Muscle layer of duodenum (tissue), 2 donors: ENCODE measurements around the gene BIRC6.

Experiments used
- H3K27ac ChIP-seq: one replicate; pipeline ENCODE4 v1.7.0; 2013; ENCODE audit warnings: mild to moderate bottlenecking, low read length
- H3K27me3 ChIP-seq: one replicate; pipeline ENCODE4 v1.7.0; 2013; ENCODE audit warnings: low read depth, mild to moderate bottlenecking, control low read depth, low read length
- H3K36me3 ChIP-seq, 2 donors: one replicate each; pipeline ENCODE4 v1.7.0; 2013; ENCODE audit warnings: low read length in 2 of 2, control low read depth in 1 of 2, mild to moderate bottlenecking in 1 of 2; ENCODE audit not compliant: insufficient read depth in 2 of 2, control insufficient read depth in 1 of 2
- H3K4me1 ChIP-seq, 2 donors: one replicate each; pipeline ENCODE4 v1.7.0; 2013; ENCODE audit warnings: low read length in 2 of 2, mild to moderate bottlenecking in 2 of 2, control low read depth in 1 of 2, moderate library complexity in 1 of 2; ENCODE audit not compliant: insufficient read depth in 2 of 2, control insufficient read depth in 1 of 2
- H3K4me3 ChIP-seq, 2 donors: one replicate each; pipeline ENCODE4 v1.7.0; 2013; ENCODE audit warnings: low read length in 2 of 2, low read depth in 1 of 2, mild to moderate bottlenecking in 1 of 2
- H3K9me3 ChIP-seq, 2 donors: one replicate each; pipeline ENCODE4 v1.7.0; 2013; ENCODE audit warnings: low read length in 2 of 2, control low read depth in 1 of 2, mild to moderate bottlenecking in 1 of 2; ENCODE audit not compliant: control insufficient read depth in 1 of 2
- donor health status: healthy.

The BIRC6 gene

DNA sequence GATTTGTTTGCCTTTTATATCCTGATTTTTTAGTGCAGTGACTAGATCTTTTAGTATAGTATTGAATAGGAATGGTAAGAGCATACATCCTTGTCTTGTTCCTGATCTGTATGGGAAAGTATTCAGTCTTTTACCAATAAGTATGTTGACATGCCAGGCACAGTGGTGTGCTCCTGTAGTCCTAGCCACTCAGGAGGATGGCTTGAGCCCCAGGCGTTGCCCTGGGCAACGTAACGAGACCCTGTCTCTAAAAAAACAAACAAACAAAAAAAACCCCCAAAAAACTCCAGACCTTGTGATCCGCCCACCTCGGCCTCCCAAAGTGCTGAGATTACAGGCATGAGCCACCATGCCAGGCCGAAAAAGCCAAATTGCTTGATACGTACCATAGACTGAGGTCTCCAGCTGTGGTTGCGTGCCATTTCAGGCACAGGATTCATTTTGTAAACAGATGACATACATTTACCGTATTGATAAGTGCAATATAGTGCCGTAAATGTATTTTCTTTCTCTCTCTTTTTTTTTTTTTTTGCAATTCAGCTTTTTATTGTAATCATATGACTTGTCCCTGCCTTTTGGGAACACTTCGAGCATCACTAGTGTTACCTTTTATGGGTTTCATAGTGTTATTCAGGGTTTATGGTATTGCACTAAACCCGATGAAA lies 18.5 kb downstream of the BIRC6 start:
- Histone ChIP-seq H3K27me3 (no peaks in the 10 kb centered on the region), H3K36me3 (no peaks in the 10 kb centered on the region), H3K4me1 (peaks cover 6 to 15% of the 10 kb centered on the region in 2 donors), H3K4me3 (no peak overlapping the region), H3K27ac (no peak overlapping the region), H3K9me3 (no peaks in the 10 kb centered on the region)

- no peaks in the 10 kb centered on the region for H3K27me3 ChIP-seq
- H3K27ac ChIP-seq = no peak overlapping the region
- no peaks in the 10 kb centered on the region for H3K9me3 ChIP-seq
- peaks cover 0 to 6% of the 10 kb centered on the region in 2 donors for H3K36me3 ChIP-seq
- H3K4me3 ChIP-seq = no peak overlapping the region
- H3K4me1 ChIP-seq = peaks cover 6 to 15% of the 10 kb centered on the region in 2 donors
Observed at GRCh38 chr2:32376756-32377155, 19.9 kb downstream of the BIRC6 start.

DNA sequence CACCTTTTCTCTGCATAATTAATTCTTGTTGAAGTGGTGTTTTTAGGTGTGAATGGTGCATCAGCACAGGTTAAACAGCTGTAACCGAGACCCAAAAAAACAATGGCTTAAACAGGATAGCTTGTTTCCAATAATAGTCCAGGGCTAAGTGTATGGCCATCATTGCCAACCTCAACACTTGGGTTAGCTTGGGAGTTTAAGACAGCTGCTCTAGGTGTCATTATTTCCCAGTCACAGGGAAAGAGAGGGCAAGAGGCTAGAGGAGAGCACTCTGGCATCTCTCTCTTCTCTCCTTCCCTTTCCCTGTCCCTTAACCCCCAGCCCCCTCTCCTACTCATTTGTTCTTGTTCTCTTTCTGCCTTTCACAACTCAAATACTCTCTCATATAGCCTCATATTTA lies 21.1 kb downstream of the BIRC6 start:
- Histone ChIP-seq H3K4me1 (peaks cover 6 to 15% of the 10 kb centered on the region in 2 donors), H3K36me3 (peaks cover 0 to 11% of the 10 kb centered on the region in 2 donors), H3K4me3 (no peak overlapping the region), H3K27me3 (no peaks in the 10 kb centered on the region), H3K27ac (no peak overlapping the region), H3K9me3 (no peaks in the 10 kb centered on the region)

DNA sequence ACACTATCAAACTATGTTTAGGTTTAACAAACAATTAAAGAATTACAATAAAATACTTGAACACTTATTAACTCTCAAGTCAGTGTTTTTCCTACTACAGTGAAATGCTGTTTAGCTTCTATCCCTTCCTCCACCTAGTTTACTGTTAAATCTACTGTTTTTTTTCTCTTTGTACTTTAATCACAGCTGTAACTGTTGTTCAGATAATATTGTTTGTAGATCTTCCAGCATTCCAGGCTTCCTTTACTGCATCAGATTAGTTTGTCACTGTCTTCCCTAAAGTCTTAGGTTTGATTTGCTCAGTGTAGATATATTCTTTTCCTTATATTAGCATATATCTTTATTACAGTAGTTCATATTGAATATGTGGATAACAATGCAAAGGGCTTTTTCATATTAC lies 22.5 kb downstream of the BIRC6 start:
- Histone ChIP-seq H3K4me3 (no peak overlapping the region), H3K4me1 (peaks cover 6 to 15% of the 10 kb centered on the region in 2 donors), H3K36me3 (peaks cover 7 to 11% of the 10 kb centered on the region in 2 donors), H3K27me3 (no peaks in the 10 kb centered on the region), H3K9me3 (no peaks in the 10 kb centered on the region), H3K27ac (no peak overlapping the region)

DNA sequence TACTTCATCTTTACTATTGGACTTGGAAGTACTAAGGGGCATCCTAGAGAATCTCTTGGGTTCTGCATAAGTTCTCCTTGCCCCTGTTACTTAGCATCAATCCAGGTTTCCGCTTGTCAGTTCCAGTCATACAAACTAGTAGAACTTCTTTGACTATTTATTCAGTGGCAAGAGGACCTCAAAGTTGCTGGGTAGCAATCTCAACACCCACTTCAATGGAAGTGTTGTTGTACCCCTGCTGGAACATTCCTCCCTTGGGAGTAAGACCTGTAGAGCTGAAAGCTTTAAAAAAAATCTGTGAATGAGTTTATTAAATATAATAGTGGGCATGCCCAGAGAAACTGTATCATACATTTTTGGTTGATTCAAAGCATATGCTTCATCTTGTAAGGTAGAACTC lies 27.0 kb downstream of the BIRC6 start:
- Histone ChIP-seq H3K4me1 (peaks cover under 1 to 6% of the 10 kb centered on the region in 2 donors), H3K4me3 (no peak overlapping the region), H3K27me3 (no peaks in the 10 kb centered on the region), H3K36me3 (peaks cover 22% of the 10 kb centered on the region in 2 donors), H3K9me3 (no peaks in the 10 kb centered on the region), H3K27ac (no peak overlapping the region)

DNA sequence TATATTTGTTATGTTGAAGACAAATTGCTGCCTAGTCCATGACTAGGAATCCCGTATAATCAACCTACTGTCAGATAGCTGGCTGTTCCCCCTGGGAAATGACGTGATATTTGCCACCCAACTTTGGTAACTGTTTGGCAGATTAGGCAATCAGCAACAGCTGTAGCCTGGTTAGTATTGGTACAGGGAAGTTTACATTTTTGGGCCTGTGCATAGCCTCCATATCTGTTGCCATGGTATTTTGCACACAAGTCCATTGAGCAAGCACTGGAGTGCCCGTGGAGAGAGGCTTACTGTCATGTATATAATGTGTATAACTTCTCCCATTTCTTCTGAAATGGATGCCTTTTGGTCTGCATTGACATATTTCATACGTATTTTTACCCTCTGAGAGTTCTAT lies 27.7 kb downstream of the BIRC6 start:
- H3K4me1 ChIP-seq = peaks cover 0 to 2% of the 10 kb centered on the region in 2 donors
- no peak overlapping the region for H3K4me3 ChIP-seq
- no peak overlapping the region for H3K27ac ChIP-seq
- H3K9me3 ChIP-seq = no peaks in the 10 kb centered on the region
- H3K36me3 ChIP-seq = peaks cover 22 to 23% of the 10 kb centered on the region in 2 donors
- H3K27me3 ChIP-seq = no peaks in the 10 kb centered on the region

GRCh38 chr2:32386739-32387138 lies 29.9 kb downstream of the BIRC6 start:
- Histone ChIP-seq H3K27ac (no peak overlapping the region), H3K36me3 (peaks cover 16 to 23% of the 10 kb centered on the region in 2 donors), H3K9me3 (no peaks in the 10 kb centered on the region), H3K27me3 (no peaks in the 10 kb centered on the region), H3K4me3 (no peak overlapping the region), H3K4me1 (no peaks in the 10 kb centered on the region)

- Histone ChIP-seq H3K4me3 (no peak overlapping the region), H3K27me3 (no peaks in the 10 kb centered on the region), H3K4me1 (no peaks in the 10 kb centered on the region), H3K27ac (no peak overlapping the region), H3K36me3 (peaks cover 28 to 40% of the 10 kb centered on the region in 2 donors), H3K9me3 (no peaks in the 10 kb centered on the region)
Observed at GRCh38 chr2:32399221-32399620, 42.4 kb downstream of the BIRC6 start.

DNA sequence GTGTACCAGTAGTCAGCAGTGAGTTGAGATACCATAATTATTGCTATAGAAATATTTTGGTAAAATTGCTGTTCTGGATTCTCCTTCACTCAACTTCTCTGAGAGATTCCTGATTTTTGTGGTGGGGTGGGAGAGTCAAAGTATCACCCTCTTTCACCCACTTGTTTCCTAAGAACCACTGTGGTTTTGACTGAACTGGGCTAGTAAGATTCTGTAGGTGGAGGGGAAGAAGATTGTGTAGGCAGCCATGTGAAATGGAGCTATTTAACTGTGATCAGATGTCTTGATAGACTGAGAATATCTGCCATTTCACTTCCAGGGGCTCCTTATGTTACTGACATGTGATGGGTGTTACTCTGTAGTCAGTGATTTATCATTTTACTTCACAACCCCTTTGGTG lies 45.3 kb downstream of the BIRC6 start:
- H3K27me3 ChIP-seq = no peaks in the 10 kb centered on the region
- H3K4me3 ChIP-seq = no peak overlapping the region
- no peaks in the 10 kb centered on the region for H3K4me1 ChIP-seq
- no peak overlapping the region for H3K27ac ChIP-seq
- no peaks in the 10 kb centered on the region for H3K9me3 ChIP-seq
- peaks cover 14 to 31% of the 10 kb centered on the region in 2 donors for H3K36me3 ChIP-seq

DNA sequence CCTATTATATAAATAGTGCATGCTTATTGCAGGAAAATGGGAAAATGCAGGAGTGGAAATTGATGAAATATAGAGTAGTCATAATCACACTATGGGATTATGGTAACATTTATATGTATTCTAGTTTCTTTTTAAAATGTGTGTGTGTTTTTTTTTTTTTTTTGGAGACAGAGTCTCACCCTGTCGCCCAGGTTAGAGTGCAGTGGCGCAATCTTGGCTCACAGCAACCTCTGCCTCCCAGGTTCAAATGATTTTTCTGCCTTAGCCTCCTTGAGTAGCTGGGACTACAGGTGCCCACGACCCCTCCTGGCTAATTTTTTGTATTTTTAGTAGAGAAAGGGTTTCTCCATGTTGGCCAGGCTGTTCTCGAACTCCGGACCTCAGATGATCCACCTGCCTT lies 47.0 kb downstream of the BIRC6 start:
- no peaks in the 10 kb centered on the region for H3K9me3 ChIP-seq
- no peaks in the 10 kb centered on the region for H3K4me1 ChIP-seq
- no peak overlapping the region for H3K27ac ChIP-seq
- no peaks in the 10 kb centered on the region for H3K27me3 ChIP-seq
- no peak overlapping the region for H3K4me3 ChIP-seq
- peaks cover 11 to 23% of the 10 kb centered on the region in 2 donors for H3K36me3 ChIP-seq

DNA sequence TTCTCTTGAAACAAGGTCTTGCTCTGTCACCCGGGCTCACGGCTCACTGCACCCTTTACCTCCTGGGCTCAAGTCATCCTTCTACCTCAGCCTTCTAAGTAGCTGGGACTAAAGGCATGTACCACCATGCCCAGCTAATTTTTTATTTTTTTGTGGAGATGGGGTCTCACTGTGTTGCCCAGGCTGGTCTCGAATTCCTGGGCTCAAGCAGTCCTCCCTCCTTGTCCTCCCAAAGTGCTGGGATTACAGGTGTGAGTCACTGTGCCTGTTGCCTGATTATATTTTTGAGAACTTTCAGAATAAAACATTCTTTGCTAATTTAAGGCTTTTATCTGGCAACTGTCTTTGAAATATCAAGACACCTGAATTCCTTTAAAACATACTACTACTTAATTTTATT lies 47.9 kb downstream of the BIRC6 start:
- peaks cover 11 to 23% of the 10 kb centered on the region in 2 donors for H3K36me3 ChIP-seq
- H3K27ac ChIP-seq = no peak overlapping the region

DNA sequence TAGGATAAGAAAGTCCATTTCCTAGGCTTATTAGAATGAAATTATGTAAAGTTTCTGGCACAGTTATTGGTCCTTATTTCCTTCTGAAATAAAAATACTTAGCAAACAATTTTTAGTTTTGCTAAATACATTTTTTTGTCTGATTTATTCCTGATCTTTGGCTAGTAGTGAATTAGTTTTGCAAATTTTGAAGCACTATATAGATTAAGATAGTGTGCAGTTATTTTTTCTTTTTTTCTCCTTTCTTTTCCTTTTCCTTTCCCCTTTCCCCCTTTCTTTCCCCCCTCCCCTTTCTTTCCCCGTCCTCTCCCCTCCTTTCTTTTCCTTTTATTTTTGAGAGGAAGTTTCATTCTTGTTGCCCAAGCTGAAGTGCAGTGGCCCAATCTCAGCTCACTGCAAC lies 59.7 kb downstream of the BIRC6 start:
- Histone ChIP-seq H3K36me3 (peaks cover 21 to 26% of the 10 kb centered on the region in 2 donors), H3K27ac (no peak overlapping the region), H3K9me3 (no peaks in the 10 kb centered on the region)

More for the DNA sequence above, 47.9 kb downstream of the BIRC6 start:
- Histone ChIP-seq H3K9me3 (no peaks in the 10 kb centered on the region), H3K4me3 (no peak overlapping the region), H3K27me3 (no peaks in the 10 kb centered on the region), H3K4me1 (no peaks in the 10 kb centered on the region)

More for the DNA sequence above, 59.7 kb downstream of the BIRC6 start:
- H3K4me1 ChIP-seq = peaks cover 3 to 4% of the 10 kb centered on the region in 2 donors
- H3K27me3 ChIP-seq = no peaks in the 10 kb centered on the region
- no peak overlapping the region for H3K4me3 ChIP-seq
